NB4 (cell line): Measurements from ENCODE around the gene GNB1L.

Source experiments
- DNase-seq: peaks from one replicate; pipeline ENCODE4 v3.0.0; 2010; ENCODE audit warnings: low read depth
- H3K4me3 ChIP-seq: one replicate; pipeline ENCODE4 v1.5.1; 2011; ENCODE audit warnings: mild to moderate bottlenecking, low read depth, low read length, moderate library complexity
- MYC ChIP-seq: IDR thresholded peaks from 2 replicates; pipeline ENCODE4 v1.6.1; 2011; ENCODE audit warnings: low read depth, low read length
- POLR2A ChIP-seq: IDR thresholded peaks from 2 replicates; pipeline ENCODE4 v1.6.1; 2011; ENCODE audit warnings: mild to moderate bottlenecking; ENCODE audit not compliant: insufficient read length; ENCODE audit errors: extremely low read depth
- TF ChIP-seq, protein P1 (sequence below): IDR thresholded peaks from 2 replicates; pipeline ENCODE4 v1.6.1; 2011; ENCODE audit warnings: low read depth, low read length
- TF ChIP-seq, protein P2 (sequence below): IDR thresholded peaks from one replicate; pipeline ENCODE4 v1.5.1; 2012; ENCODE audit warnings: low read depth, low read length

GNB1L gene

DNA sequence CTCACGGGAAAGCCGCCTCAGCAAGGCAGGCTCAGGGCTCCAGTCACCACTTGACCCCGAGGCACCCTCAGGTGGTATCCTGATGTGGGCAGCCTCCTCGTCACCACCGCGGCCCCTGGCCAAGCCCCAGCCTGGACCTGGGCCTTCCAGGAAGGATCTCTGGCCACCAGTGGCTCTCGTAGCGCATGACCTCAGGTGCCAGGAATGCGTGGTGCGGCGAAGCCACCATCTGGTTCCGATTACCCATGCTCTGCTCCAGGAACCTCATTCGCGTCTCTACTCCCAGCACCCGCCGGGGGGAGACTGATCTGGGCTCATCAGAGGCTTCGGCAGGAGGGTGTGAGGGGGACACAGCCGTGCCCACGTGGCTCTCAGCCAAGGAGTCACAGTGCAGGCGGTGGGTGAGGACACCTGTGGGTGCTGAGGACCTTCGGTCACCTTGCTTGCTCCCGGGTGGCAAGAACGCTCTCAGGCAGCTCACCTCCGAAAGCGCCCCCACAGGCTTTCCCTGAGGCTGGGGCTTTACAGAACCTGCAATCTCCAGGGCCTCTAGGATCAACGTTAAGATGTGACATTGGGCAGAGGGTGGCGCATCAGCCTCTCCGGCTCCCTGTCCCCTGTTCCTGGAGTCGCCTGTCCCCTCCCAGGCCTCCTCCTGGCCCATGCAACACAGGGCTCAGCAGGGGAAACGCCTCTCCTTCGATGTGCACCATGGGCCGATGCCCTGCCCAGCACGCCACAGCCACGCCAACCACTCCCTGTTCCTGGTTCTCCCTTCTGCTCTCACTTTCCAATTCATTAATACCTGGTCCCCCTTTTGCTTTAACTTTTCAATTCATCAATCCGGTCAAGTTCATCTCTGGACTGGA is 55.1 kb downstream of the GNB1L start:
- DNase-seq = no peak
- no peak overlapping the region for H3K4me3 ChIP-seq
- TF ChIP-seq POLR2A = no peak
- TF ChIP-seq, protein P1, sequence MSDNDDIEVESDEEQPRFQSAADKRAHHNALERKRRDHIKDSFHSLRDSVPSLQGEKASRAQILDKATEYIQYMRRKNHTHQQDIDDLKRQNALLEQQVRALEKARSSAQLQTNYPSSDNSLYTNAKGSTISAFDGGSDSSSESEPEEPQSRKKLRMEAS = no peak
- TF ChIP-seq MYC = no peak
- TF ChIP-seq, protein P2, sequence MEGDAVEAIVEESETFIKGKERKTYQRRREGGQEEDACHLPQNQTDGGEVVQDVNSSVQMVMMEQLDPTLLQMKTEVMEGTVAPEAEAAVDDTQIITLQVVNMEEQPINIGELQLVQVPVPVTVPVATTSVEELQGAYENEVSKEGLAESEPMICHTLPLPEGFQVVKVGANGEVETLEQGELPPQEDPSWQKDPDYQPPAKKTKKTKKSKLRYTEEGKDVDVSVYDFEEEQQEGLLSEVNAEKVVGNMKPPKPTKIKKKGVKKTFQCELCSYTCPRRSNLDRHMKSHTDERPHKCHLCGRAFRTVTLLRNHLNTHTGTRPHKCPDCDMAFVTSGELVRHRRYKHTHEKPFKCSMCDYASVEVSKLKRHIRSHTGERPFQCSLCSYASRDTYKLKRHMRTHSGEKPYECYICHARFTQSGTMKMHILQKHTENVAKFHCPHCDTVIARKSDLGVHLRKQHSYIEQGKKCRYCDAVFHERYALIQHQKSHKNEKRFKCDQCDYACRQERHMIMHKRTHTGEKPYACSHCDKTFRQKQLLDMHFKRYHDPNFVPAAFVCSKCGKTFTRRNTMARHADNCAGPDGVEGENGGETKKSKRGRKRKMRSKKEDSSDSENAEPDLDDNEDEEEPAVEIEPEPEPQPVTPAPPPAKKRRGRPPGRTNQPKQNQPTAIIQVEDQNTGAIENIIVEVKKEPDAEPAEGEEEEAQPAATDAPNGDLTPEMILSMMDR = no peak

DNA sequence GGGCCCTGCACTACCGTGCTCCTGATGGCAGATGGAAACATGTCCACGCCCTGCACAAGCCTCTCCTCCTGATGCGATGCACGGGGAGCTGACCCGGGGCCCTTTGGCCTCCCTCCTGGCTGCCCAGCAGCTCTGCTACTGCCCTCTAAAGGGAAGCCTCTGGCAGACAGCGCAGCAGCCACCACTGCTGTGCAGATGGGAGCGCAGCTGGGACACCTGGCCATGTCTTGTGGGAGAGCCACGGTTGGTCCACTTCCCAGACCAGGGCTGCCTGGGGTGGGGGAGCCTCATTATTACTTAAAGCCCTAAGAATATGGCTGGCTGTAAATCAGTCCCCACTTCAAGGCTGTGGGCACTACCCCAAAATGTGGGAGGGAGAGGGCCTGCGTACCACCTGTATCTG is 55.8 kb downstream of the GNB1L start:
- no peak overlapping the region for H3K4me3 ChIP-seq
- TF ChIP-seq, protein P1 = no peak
- no peak for TF ChIP-seq MYC
- TF ChIP-seq, protein P2 = no peak
- TF ChIP-seq POLR2A = no peak
- DNase-seq = no peak

DNA sequence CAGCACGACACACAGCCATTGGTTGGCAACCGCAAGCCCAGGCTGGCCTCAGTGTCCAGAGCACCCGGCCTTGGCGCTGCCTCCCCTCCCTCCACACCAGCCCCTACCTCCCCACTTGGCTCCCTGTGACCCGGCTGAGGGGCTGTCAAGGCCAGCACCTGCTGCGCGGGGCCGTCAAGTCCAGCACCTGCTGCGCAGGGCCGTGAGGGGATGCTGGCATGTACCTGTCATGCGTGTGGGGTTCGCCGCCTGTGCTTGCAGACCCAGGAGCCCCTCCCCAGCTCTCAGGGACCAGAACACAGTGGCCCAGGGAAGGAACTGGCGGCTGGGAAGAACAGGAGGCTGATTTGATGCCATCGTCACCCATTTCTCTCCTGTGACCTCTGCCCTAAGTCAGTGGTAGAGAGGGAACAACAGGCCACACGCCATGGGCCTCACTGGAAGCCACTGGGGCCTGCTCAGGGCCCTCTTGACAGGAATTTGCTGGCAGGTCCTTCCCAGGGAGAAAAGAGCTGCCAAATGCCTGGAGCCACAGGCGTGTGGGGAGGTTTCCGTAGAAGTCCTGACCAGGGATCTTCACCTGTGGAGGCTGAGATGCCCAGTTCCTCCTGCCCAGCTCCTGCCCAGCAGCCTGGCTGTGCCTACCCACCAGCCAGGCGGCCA is 56.5 kb downstream of the GNB1L start:
- no peak overlapping the region for H3K4me3 ChIP-seq
- DNase-seq = no peak
- TF ChIP-seq MYC (no peak), POLR2A (no peak)
- TF ChIP-seq, protein P2 = no peak
- TF ChIP-seq, protein P1 = no peak

DNA sequence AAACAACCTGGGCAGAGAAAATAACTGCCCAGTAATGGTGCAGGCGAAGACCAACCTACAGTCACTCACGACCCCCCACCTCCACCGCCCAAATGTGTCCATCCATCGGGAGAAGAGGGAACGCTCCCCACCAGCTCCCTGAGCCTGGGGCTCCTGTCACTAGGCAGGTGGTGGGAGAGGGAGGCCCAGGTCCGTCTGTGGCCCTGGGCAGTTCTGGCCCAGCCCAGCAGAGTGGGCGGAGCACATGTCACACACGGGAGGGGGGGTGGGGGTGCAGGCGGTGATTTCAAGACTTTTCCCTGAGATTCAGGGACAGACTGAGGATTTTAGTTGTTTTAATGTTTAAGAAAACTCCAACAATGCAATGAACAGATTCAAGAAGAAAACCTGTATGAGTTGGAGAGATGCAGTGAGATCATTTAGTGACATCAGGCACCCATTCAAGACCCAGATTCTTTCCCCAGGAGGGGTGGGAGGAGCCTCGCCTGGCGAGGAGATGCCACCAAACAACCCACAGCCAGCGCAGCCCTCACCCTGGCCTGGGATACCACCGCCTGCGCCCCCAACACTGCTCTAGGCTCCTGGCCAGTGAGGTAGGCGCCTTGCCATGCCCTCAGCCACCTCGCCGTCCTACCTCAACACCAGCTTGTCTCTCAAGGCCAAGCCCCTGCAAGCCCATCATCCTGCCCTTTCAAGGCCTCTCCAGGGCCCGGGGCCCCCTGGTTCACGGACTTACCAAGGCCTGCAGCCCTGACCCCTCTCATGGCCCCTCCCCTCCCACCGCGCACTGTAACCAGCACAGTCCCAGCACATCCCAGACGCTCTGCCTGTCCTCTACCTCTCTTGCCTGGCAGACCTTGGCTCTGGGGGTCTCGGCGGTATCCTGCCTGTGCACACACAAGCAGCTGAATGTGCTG is 57.3 kb downstream of the GNB1L start:
- TF ChIP-seq POLR2A (no peak), MYC (no peak)
- TF ChIP-seq, protein P2 = no peak
- TF ChIP-seq, protein P1 = no peak
- DNase-seq = no peak
- no peak overlapping the region for H3K4me3 ChIP-seq

DNA sequence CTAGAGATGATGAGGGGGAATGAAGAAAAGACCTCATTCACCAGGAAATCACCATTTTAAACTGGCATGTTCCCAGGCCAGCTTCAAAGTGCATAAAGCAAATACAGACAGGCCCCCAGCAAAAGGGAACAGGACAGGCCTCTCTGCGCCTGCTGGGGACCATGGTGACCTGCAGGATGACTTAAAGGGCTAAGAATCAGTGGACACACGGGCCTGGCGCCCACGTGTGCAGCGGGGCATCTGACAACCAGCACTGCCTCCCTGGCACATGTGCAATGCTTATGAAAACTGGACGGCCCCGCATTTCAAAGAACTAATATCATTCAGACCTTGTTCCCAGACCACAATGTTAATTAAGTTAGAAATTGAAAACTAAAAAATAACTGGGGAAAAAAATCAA is 58.5 kb downstream of the GNB1L start:
- TF ChIP-seq, protein P1 = no peak
- TF ChIP-seq MYC (no peak), POLR2A (no peak)
- TF ChIP-seq, protein P2 = no peak
- no peak for DNase-seq

More for the DNA sequence above, 58.5 kb downstream of the GNB1L start:
- H3K4me3 ChIP-seq = no peak overlapping the region
